ENCODE measurements around the gene CSK. TPM values are rescaled to one million over a fixed set of nuclear protein-coding genes. Genes with fewer than 3 reads are reported as not detected.

The CSK gene
- total RNA-seq, 1 donor from 2014 or later, result 26.5 TPM

DNA sequence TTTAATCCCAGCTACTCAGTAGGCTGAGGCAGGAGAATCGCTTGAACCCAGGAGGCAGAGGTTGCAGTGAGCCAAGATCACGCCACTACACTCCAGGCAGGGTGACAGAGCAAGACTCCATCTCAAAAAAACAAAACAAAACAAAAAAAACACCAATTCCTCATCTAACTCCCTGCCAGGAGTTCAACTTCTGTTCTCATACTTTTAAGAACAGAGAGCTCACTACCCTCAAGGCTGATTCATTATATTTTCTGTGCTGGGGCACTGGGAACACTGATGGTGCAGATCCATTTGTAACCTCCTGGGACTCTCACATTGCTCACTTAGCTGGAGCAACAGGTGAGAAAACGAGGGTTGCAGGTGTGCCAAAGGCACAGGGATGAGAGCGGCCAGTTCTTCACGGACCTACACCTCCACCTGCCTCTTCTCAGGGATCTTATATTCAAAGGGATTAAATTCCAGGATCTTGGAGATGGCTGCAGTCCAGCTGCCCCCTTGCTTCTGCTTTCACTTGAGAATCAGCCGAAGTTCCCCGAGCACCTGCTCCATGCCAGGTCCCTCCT lies 12.3 kb upstream of the CSK start:
- FAIRE-seq (no peak), DNase-seq (ENCODE audit: low spot score in 2 of 2) (no peak)

DNA sequence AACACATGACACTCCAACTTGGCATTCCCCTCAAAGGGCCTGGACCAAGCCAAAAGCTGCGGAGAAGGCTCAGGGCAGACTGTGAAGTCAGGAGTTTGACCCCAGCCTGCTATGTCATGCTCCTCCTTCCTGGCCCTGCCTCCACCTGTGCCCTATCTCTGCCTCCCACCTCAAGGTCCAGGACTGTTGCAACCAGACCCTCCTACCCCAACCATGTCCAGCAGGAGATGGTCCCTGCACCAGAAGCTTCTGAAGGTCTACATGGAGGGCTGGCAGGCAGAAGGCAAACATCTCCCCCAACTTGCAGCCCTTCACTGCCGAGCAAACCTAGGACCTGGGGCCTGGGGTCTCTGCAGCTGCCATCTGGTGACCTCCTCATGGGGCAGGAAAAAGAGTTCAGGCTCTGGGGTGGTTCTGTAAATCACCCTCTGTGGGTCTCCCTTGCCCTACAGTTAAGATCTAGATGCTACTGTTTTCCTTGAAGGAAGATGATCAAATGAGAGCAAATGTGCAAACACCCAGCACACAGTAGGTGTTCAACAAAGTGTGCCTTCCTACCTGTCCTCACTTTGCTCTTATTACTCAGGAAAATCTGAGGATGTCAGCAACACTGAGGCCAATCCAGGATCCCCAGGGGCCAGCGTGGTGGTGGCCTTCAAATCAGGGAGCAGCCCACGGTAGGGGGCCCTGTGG lies 11.5 kb upstream of the CSK start:
- no peak for FAIRE-seq

DNA sequence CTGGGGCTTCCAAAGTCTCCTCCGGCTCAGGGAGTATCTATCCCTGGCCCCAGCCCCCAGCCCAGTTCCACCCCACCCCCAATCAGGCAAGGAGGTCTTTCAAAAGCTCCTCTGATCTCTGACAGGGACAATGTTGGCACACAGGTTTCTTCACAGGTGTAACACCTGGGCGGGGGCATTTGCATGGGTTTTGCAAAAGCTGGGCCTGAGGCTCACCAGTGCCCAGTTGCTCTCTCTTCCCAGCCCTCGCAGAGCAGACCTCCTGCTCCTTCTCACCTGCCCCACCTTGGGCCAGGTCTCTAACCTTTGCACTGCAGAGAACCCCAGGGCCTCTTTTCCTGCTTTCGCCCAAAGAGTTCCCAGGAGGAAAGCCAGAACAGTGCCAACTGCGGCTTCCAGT lies 8.6 kb upstream of the CSK start:
- no peak for FAIRE-seq
- DNase-seq (ENCODE audit: low spot score in 2 of 2), result no peak

More for the DNA sequence above, 11.5 kb upstream of the CSK start:
- no peak for DNase-seq (ENCODE audit: low spot score in 2 of 2)

DNA sequence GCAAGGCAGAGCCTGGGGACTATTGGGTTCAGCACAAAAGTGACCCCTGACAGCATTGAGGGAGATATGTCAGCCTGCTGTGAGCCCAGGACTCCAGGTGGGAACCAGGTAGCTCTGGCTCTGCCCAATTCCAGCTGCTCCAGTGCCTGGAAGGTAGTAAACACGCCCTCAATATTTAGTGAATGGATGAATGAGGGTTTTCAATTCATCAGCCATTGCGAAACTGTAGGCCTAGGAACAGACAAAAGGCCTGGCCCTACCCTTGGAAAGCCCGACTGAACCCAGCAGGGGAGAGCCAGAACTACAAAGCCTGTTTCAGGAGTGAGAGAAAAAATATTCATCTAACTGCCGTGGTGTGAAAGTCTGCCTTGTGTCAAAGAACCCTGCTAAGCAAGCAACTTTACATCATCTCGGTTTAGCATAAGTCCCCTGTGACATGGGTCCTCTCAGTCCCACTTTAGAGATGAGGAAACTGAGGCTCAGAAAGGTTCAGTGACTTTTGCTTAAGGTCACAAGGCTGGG lies 8.1 kb upstream of the CSK start:
- DNase-seq (ENCODE audit: low spot score in 2 of 2), result no peak
- no peak for FAIRE-seq

DNA sequence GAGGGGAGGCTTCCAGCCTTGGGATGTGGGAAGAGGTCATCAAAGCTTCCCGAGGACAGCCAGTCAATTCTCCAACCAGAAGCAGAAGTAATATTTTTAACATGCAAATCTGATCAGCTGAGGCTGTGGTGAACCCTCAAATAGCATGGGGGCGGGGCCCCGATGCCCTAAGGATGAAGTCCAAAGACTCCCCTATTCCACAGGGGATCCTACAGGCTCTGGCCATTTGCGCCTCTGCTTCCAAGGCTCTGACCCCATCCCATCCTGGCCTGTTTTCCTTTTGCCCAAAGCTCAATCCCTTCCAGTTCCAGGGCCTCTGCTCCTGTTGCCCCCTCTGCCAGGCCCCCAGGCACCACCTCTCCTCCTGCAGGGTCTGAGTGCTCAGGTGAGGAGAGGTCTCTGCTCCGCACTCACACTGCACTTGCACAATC lies 6.7 kb upstream of the CSK start:
- DNase-seq (ENCODE audit: low spot score in 2 of 2) (no peak), FAIRE-seq (no peak)

DNA sequence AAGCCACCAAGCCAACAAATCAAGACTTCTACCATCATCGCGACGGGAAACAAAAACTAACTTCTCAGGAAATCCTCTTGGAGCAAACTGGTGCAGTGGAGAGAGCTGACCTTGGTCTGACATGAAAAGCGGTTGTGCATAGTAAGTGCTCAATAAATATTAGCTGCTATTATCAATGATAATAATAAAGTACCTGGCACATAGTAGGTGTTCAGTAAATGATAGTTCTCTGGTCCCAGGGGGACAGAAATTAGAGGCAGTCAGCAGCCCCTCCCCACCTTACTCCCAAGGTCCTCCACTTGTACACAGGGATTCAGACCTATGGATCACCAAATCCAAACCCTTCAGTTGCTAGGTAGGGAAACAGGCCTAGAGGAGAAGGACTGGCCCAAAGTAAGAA lies 6.0 kb upstream of the CSK start:
- FAIRE-seq (no peak), DNase-seq (ENCODE audit: low spot score in 2 of 2) (no peak)

DNA sequence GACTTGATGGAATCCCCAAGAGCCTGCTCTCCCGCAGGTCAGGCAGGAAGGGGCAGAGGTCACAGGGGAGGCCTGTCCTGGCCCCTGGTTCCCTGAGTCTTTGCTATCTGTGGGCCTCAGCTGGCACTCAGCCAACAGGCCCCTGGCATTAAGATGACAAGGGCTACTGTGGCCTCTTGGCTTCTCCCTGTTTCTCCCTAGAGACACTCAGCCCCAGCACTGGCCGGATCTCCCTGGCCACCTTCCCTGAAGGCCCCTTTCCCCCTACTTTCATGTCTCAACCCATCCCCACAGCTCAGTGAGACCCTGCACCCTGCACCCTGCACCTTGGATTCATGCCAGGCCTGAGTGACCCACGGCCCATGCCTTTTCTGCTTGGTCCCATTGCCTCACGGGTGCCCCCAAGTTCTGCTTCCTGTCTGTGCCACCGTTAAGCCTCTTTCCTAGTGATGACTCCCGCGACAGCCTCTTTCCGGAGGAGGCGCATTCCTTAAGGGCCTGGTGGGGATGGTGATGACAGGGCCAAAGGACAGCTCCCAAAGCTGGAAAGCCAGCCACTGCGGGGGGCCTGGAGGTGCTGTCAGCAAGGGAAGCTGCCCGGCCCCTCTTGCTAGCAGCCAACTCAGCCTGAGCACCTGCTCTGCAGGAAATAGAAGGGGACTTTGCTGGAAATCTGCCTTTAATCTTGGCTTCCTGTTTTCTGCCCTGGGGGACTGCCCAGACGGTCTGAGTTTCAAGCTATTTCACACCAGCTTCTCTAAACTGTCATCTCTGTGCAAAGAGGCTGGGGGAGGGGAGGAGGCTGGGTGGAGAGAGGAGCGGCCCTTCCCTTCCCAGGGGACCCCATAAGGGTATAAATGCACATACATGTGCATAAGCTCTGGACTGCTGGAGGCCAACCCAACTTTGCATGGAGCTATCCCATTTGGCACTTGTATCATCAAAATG lies 4.8 kb upstream of the CSK start:
- DNase-seq (ENCODE audit: low spot score in 2 of 2) (no peak), FAIRE-seq (no peak)

DNA sequence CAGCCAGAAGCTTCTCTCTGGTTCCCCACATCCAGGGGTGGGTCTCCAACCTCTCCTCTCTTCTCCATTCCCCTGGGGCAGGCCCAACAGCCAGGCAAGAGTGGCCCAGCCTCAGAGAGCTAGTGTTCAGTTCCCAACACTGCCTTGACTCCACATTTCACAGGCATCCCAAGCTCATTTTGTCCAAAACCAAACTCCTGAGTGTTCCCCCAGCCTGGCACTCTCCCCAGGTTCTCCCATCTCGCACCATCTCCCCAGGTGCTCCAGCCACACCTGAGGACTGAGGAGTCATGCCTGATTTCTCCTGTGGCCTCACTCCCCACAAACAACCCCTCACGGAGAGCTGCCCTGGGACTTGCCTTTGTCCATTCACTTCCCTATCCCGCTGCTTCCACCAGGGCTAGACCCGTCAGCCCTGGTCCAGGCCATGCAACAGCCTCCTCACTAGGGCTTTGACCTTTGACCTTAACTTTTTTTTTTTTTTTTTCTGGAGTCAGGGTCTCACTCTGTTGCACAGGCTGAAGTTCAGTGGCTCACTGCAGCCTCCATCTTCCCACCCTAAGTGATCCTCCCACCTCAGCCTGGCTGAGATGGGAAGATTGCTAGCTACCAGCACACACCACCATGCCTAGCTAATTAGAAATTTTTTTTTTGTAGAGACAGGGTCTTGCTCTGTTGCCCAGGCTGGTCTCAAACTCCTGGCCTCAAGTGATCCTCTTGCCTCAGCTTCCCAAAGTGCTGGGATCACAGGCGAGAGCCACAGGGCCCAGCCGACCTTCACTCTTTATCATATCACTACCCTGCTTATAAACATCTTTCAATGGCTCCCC lies 3.9 kb upstream of the CSK start:
- FAIRE-seq, result no peak
- no peak for DNase-seq (ENCODE audit: low spot score in 2 of 2)

DNA sequence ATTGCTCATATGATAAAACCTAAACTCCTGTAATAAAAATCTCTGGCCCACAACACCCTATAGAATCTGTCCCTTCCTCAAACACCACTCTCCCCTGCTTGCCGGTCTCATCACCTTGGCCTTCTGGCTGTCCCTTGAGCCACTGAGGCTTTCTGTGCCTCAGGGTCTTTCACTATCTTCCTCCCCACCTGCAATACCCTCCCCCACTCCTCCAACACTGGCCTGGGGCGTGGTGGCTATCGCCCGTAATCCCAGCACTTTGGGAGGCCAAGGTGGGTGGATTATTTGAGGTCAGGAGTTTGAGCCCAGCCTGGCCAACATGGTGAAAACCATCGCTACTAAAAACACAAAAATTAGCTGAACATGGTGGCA lies 3.3 kb upstream of the CSK start:
- FAIRE-seq (no peak), DNase-seq (ENCODE audit: low spot score in 2 of 2) (no peak)

DNA sequence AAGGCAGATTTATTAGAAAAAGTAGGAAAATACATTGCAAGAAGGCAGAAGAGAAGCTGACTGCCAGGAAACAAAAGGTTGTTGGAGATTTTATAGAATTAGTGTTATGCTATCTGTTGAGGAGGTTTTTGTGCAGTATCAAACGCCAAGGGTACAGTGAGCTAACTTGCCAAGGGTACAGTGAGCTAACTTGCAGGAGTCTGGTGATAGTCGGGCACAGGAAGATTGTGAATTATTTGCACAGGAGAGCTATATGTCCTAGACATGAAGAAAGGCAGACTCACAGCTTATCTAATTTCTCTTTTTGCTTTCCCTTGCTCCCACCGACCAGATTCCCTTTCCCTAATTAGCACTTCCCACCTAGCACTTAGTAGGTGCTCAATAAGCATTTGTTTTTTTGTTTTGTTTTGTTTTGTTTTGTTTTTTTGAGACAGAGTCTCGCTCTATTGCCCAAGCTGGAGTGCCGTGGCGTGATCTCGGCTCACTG lies 2.7 kb upstream of the CSK start:
- no peak for FAIRE-seq
- no peak for DNase-seq (ENCODE audit: low spot score in 2 of 2)

DNA sequence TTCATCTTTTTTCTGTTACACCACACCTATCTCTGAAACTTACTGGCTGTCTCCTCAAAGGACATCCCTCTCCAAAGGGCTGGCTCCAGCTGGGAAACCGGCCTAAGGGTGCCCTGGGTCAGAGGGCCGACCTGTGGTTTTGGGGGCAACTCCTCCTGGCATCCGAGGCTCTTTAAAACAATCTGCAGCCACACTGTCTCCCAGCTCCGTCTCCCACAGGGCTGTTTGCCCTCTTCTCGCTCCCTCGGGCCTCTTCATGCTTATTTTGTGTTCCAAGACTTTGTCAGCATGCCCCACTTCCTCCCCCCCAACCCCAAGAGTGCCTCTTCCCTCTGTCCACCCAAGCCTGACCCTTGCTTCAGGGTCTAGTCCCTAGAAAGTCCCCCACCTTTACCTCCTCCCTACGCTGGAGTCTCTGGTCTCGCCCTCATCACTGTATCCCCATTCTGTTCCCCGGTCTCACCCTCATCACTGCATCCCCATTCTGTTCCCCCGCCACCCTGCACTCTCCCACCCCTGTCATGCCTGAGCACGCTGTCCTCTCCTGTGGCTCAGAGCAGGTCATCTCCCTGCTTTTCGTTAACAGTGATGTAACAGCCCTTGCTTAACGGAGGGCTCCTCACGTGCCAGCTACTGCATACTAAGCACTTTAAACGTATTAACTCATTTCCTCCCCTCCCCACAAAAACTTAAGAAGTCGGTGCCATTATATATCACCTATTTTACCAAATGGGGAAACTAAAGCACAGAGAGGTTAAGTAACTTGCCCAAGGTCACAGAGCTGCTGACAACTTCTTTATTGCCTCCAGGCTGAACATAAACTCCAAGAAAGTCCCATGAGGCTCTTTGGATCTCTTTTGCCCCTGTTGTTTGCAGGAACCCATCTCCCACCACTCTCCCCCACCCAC lies 1.1 kb upstream of the CSK start:
- FAIRE-seq (no peak), DNase-seq (ENCODE audit: low spot score in 2 of 2) (no peak)

DNA sequence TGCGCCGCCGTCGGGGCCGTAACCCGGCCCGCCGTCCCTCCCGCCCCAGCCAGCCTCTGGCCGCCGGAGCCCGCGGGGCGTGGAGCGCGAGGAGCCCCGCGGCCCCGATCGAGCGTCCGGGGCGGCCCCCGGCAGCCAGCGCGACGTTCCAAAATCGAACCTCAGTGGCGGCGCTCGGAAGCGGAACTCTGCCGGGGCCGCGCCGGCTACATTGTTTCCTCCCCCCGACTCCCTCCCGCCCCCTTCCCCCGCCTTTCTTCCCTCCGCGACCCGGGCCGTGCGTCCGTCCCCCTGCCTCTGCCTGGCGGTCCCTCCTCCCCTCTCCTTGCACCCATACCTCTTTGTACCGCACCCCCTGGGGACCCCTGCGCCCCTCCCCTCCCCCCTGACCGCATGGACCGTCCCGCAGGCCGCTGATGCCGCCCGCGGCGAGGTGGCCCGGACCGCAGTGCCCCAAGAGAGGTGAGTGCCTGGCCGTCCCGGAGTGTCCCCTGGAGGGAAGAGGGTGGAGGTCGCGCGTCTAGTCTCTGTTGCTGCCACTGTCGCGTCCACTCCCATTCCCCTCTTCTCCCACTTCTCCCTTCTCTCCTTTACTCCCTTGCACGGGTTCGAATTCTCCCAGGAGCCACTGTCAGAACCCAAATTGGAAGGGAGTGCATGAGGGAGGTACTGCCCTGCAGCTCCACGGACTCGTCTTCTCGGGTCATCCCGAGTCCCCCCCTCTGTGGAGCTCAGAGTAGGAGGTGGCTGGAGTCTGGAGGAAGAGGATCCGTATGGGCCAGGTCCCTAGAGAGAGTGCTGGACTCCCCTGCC lies 585 bp downstream of the CSK start:
- DNase-seq (ENCODE audit: low spot score in 2 of 2) (peak in 1 of 2 donors; percentile 69), FAIRE-seq (no peak)

DNA sequence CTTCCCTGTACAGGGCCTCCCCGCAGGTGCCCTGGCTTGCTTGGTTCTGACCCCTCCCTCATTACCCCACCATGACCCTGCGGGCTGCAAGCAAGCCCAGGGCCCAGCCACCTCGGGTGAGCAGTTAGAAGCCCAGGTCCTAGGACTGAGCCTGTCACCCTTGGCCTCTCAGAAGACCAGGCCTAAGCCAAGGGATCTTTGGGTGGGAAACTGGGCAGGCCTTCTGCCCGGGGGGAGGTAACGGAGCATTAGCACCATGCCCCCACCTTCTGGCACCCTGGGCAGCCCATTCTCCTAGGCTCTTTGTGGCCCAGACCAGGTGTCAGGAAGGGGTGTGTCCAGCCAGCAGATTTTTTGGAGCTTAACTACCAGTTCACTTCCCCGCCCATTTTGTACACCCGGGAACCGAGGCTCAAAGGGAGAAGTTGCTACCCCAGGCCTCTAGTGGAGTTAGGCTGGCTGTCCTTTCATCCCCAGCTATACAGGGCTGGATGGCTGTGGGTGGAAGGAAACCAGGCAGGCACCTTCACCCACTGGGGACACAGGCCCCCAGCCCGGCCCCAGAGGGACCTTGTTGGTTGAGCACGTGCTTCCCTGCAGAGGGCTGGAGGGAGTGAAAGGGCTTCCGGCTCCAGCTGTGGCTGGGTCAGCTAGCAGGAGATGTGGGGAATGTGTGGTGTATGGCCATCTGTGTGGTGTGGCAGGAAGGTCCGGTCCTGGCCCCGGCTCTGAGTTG lies 1.4 kb downstream of the CSK start:
- no peak for FAIRE-seq

DNA sequence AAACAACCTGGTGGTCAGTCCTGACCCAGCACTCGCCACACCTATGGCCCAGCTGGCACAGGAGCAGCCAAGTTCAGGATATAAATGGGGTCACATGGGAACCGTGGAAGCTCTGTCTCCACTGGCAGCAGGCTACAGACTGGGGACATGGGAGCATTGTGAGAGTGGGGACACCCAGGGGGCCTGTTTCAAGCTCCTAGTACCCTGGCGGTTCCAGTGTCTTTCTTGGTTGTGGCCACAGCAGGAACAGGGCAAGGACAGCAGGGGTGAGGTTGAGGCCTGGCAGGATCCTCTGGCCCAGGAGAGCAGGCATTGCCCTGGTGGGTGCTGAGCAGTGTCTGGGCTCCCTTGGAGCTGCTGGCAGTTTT lies 1.9 kb downstream of the CSK start:
- no peak for DNase-seq (ENCODE audit: low spot score in 2 of 2)
- no peak for FAIRE-seq

More for the DNA sequence above, 1.4 kb downstream of the CSK start:
- DNase-seq (ENCODE audit: low spot score in 2 of 2), result no peak

DNA sequence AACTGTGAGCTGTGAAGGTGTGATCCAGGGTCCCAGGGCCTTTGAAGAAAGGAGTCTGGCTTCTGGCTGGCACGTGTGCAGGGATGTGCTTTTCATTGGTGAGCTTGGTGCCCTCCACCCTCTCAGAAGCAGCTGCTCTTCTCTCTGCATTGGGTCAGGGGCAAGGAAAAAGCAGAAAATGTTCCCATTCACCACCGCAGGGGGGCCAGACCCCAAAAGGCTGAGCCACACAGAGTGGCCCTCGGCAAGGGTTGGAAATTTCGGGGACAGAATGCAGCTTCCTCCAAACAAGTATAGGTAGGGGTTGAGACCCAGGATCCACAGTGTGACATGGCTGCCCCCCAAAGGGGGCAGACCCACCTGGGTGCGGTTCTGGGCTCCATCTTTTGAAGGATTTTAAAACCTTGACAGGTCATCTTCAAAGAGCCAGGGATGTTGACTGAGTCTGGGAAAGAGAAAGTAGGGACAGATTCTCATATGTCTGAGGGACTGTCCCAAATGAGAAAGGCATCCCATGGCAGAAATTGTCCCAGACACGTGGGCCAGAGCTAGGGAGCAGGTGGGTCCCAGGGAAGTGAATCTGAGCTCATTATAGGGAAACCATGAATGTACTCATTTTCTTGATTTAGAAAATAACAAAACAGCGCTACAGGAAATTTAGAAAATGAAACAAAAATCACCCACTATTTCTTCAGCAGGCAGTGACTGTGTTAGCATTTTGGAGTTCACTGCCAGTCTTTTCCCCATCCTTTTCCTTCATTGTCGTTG lies 2.7 kb downstream of the CSK start:
- FAIRE-seq (no peak), DNase-seq (ENCODE audit: low spot score in 2 of 2) (no peak)

DNA sequence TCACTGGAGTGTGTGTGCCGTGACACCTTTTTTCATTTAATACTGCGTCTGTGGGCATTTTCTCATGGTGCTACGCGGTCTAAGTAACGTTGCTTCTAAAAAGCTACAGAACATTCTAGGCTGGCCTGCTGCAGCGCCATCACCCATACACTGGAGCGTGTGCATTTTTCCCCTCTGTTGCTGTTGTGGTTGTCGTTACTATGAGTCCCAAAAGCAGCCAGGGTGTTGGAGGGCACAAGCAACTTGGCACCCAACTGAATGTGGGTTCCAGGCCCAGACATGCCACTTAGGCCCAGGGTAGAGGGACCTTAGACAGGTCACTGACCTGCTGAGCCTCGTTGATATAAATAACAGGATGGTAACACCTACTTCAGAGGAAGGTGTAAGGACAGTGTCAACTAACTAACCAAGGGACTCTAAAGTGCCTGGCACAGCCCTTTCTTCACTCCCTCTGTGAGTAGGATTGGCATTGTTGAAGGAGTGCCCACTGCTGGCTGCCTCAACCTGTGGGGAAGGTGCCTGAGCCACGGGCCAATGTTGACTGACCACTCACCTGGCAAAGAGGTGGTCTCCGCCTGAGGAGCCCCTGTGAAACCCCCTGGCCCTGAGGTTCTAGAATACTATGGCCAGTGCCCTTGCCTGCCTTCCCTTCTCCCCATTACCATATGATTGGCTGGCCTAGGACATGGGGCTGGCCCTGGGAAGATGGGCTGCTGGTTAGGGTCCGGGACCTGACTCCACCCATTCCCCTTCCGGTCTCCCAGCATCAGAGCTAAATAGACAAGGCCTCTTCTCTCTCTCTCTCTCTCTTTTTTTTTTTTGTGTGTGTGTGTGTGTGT lies 3.5 kb downstream of the CSK start:
- FAIRE-seq, result no peak

More for the DNA sequence above, 3.5 kb downstream of the CSK start:
- DNase-seq (ENCODE audit: low spot score in 2 of 2), result no peak

All from frontal cortex (tissue), 4 donors.